HepG2 (cell line): Measurements from ENCODE around the gene CIT. TPM values are rescaled to one million over a fixed set of nuclear protein-coding genes. Genes with fewer than 3 reads are reported as not detected.
A peak's percentile ranks its signal among the peaks of the same experiment; 100 is the strongest.

Experiments used
- ATAC-seq: fragments of 200-7000 bp; cut with Tn5 transposase; 3 replicates; pipeline ENCODE4 v1.9.1; 2020; ENCODE audit warnings: mild to moderate bottlenecking, moderate library complexity
- BruUV-seq: library from RNA; stranded (reverse); fragments of 400-500 nt; replicated peaks from 2 replicates; lab custom pipeline; 2021; lab: Mats Ljungman, UMichigan
- CTCF ChIA-PET: fragments of 300-600 bp; formaldehyde crosslinking; extraction: SDS; loops from one replicate; lab custom pipeline; 2021; ENCODE audit warnings: low total read pairs, inconsistent platforms, low intra/inter-chr PET ratio; lab: Yijun Ruan, JAX
- POLR2A ChIA-PET: fragments of 350-600 bp; sonication (Branson Sonifier 250); formaldehyde crosslinking; loops from one replicate; lab custom pipeline; 2020; ENCODE audit warnings: antibody characterized with exemption, inconsistent platforms; lab: Yijun Ruan, JAX
- DNase-seq: peaks from one replicate; pipeline ENCODE4 v3.0.0-alpha.2; 2015; ENCODE audit warnings: low spot score
- FAIRE-seq: peaks from 3 replicates; lab custom pipeline; 2011; peaks lifted over from hg19 to GRCh38; lab: Jason Lieb, UNC
- H2AFZ ChIP-seq: one replicate; pipeline ENCODE4 v1.6.1; 2011; ENCODE audit warnings: low read length, inconsistent platforms
- H3K27ac ChIP-seq: fragments of 300-600 bp; 3 replicates; pipeline ENCODE4 v1.8.0; 2011; ENCODE audit warnings: mixed run types, mild to moderate bottlenecking, mixed read lengths, low read length, inconsistent platforms; ENCODE audit not compliant: insufficient read depth; ENCODE audit errors: extremely low read length
- H3K27me3 ChIP-seq, 2 experiments: fragments of 200-600 bp in 1 of 2; 2 replicates in 1 of 2; 3 replicates in 1 of 2; pipeline versions ENCODE4 v1.6.0 to v1.8.0; 2011; ENCODE audit warnings: low read length in 2 of 2, mild to moderate bottlenecking in 2 of 2, moderate library complexity in 2 of 2, inconsistent platforms in 1 of 2; ENCODE audit not compliant: insufficient read depth in 2 of 2, control insufficient read depth in 1 of 2
- H3K36me3 ChIP-seq, 2 experiments: fragments of 200-600 bp in 1 of 2; replicated peaks in 1 of 2; 2 replicates in 1 of 2; 3 replicates in 1 of 2; pipeline versions ENCODE4 v1.5.1 to v1.8.0; 2011; ENCODE audit warnings: low read length in 2 of 2, inconsistent platforms in 1 of 2; ENCODE audit not compliant: insufficient read depth in 2 of 2, control insufficient read depth in 1 of 2
- H3K4me1 ChIP-seq: 2 replicates; pipeline ENCODE4 v1.5.1; 2012; ENCODE audit warnings: low read length, inconsistent platforms; ENCODE audit not compliant: insufficient read depth
- H3K4me2 ChIP-seq: 2 replicates; pipeline ENCODE4 v1.6.0; 2011; ENCODE audit warnings: low read depth, low read length, inconsistent platforms
- H3K4me3 ChIP-seq, 3 experiments: fragments of 200-600 bp in 1 of 3; sonication (generic), shearing (Covaris generic) in 1 of 3; replicated peaks in 1 of 3; 2 replicates each; pipeline ENCODE4 v1.5.1; 2011 to 2016; ENCODE audit warnings: low read length in 3 of 3, inconsistent platforms in 2 of 3, low read depth in 2 of 3, mild to moderate bottlenecking in 2 of 3, control low read depth in 1 of 3, mixed read lengths in 1 of 3; ENCODE audit not compliant: insufficient read depth in 1 of 3
- H3K79me2 ChIP-seq: one replicate; pipeline ENCODE4 v1.6.1; 2011; ENCODE audit warnings: low read length, inconsistent platforms; ENCODE audit not compliant: insufficient read depth
- H3K9ac ChIP-seq: 2 replicates; pipeline ENCODE4 v1.6.0; 2011; ENCODE audit warnings: mild to moderate bottlenecking, low read depth, low read length, inconsistent platforms; ENCODE audit not compliant: insufficient read depth
- H3K9me3 ChIP-seq: 2 replicates; pipeline ENCODE4 v1.5.1; 2012; ENCODE audit warnings: mild to moderate bottlenecking, low read length
- H4K20me1 ChIP-seq: 2 replicates; pipeline ENCODE4 v1.6.0; 2011; ENCODE audit warnings: inconsistent platforms, mild to moderate bottlenecking, low read length, moderate library complexity; ENCODE audit not compliant: insufficient read depth
- AFF4 ChIP-seq: sonication (generic); formaldehyde crosslinking; IDR thresholded peaks from 2 replicates; pipeline ENCODE4 v1.4.0; 2020; ENCODE audit warnings: missing genetic modification reagents
- ARID3A ChIP-seq: IDR thresholded peaks from 2 replicates; pipeline ENCODE4 v1.6.1; 2012; ENCODE audit warnings: low read depth, low read length, improper control_type of control experiment
- ETV5 ChIP-seq: IDR thresholded peaks from 2 replicates; pipeline ENCODE4 v1.6.1; 2018; ENCODE audit warnings: missing biosample characterization, missing genetic modification reagents, inconsistent platforms, borderline replicate concordance
- FOXA3 ChIP-seq: IDR thresholded peaks from 2 replicates; pipeline ENCODE4 v1.6.1; 2016; ENCODE audit warnings: missing genetic modification reagents, missing compliant biosample characterization
- FOXO1 ChIP-seq: sonication (generic); formaldehyde crosslinking; IDR thresholded peaks from 2 replicates; pipeline ENCODE4 v1.4.0; 2020; ENCODE audit warnings: missing genetic modification reagents
- FUBP1 ChIP-seq: sonication (generic); formaldehyde crosslinking; IDR thresholded peaks from 2 replicates; pipeline ENCODE4 v1.5.1; 2020; ENCODE audit warnings: missing genetic modification reagents, mild to moderate bottlenecking, borderline replicate concordance
- HMG20A ChIP-seq: IDR thresholded peaks from 2 replicates; pipeline ENCODE4 v1.6.1; 2016; ENCODE audit warnings: borderline replicate concordance
- MIER2 ChIP-seq: IDR thresholded peaks from 2 replicates; pipeline ENCODE4 v1.6.1; 2016; ENCODE audit warnings: missing biosample characterization, missing genetic modification reagents
- NCOA1 ChIP-seq: sonication (generic); formaldehyde crosslinking; IDR thresholded peaks from 2 replicates; pipeline ENCODE4 v1.9.0; 2021; ENCODE audit warnings: missing genetic modification reagents
- NR2F6 ChIP-seq, 2 experiments: IDR thresholded peaks; 2 replicates each; pipeline ENCODE4 v1.6.1; 2016; ENCODE audit warnings: antibody characterized with exemption in 1 of 2, mild to moderate bottlenecking in 1 of 2
- RXRB ChIP-seq: IDR thresholded peaks from 2 replicates; pipeline ENCODE4 v1.6.1; 2016; ENCODE audit warnings: borderline replicate concordance, missing genetic modification reagents, missing compliant biosample characterization
- SALL1 ChIP-seq: sonication (generic); formaldehyde crosslinking; IDR thresholded peaks from 2 replicates; pipeline ENCODE4 v1.8.0; 2022; ENCODE audit warnings: mild to moderate bottlenecking, missing genetic modification reagents
- SOX13 ChIP-seq, 3 experiments: fragments of 450-650 bp in 1 of 3; sonication (generic) in 1 of 3; formaldehyde crosslinking in 1 of 3; IDR thresholded peaks in 2 of 3; conservative IDR thresholded peaks in 1 of 3; 2 replicates each; pipeline versions ENCODE4 v1.5.0 to v1.6.1; 2016 to 2020; ENCODE audit warnings: antibody characterized with exemption in 1 of 3, mild to moderate bottlenecking in 1 of 3, missing compliant biosample characterization in 1 of 3, missing genetic modification reagents in 1 of 3, moderate library complexity in 1 of 3
- SP5 ChIP-seq: IDR thresholded peaks from 2 replicates; pipeline ENCODE4 v1.6.1; 2016; ENCODE audit warnings: low read depth, borderline replicate concordance
- TCF7 ChIP-seq: sonication (generic); IDR thresholded peaks from 2 replicates; pipeline ENCODE4 v1.6.1; 2016; ENCODE audit warnings: antibody characterized with exemption, low read depth
- ZKSCAN8 ChIP-seq: IDR thresholded peaks from 2 replicates; pipeline ENCODE4 v1.6.1; 2016; ENCODE audit warnings: borderline replicate concordance, missing genetic modification reagents, missing compliant biosample characterization
- ZNF431 ChIP-seq: sonication (generic); formaldehyde crosslinking; IDR thresholded peaks from 2 replicates; pipeline ENCODE4 v1.9.0; 2022; ENCODE audit warnings: missing genetic modification reagents, low read depth, mild to moderate bottlenecking, borderline replicate concordance
- WGBS: methylation state at CpG from one replicate; pipeline ENCODE4 v1.1.6; 2017; ENCODE audit warnings: low lambda C conversion rate; 5-methylcytosine and 5-hydroxymethylcytosine counted together
- in situ Hi-C: cut with HindIII; loops from 2 replicates; pipeline ENCODE4 v1.10.0; 2017; ENCODE audit warnings: low pct_unique_long_range_greater_than_20kb; ENCODE audit not compliant: extremely low pct_ligation_motif_present
- intact Hi-C: fragments of 100-400 bp; cut with micrococcal nuclease; formaldehyde crosslinking; loops from one replicate; pipeline ENCODE4 v1.10.0; 2022; ENCODE audit not compliant: unreplicated experiment
- polyA plus RNA-seq, 8 experiments: library from polyadenylated mRNA; depleted of rRNA in 3 of 8; stranded (reverse) in 7 of 8; unstranded in 1 of 8; fragments of >200 nt; fragmentation: Illumina TruSeq in 4 of 8; extraction: Trizol in 4 of 8; gene quantifications; 2 replicates each; pipeline versions ENCODE4 v1.2.1 to v1.2.3, GENCODE V29; 2011 to 2016; ENCODE audit warnings: low read depth in 4 of 8, missing spikeins in 1 of 8, mixed read lengths in 1 of 8; ENCODE audit not compliant: insufficient read depth in 1 of 8
- total RNA-seq, 5 experiments: library from RNA; depleted of rRNA; stranded (reverse); fragments of >200 nt; fragmentation: Illumina TruSeq; extraction: Trizol; gene quantifications; 2 replicates each; pipeline ENCODE4 v1.2.3, GENCODE V29; 2016; ENCODE audit warnings: low read depth in 1 of 5

CIT gene
- total and polyA plus RNA-seq, 2 of the 13 experiments (the other 11 are each of a cell fraction or from before 2014, with no cell fraction given) = 7.7 to 11.7 TPM

- Histone ChIP-seq H2AFZ (no peak overlapping the region), H3K36me3 (peaks cover 8 to 30% of the 10 kb centered on the region in 2 experiments; a peak in 4 of 5 replicates), H3K27me3 (no peaks in the 10 kb centered on the region), H4K20me1 (no peaks in the 10 kb centered on the region), H3K4me2 (peak overlapping the region; percentile 60), H3K9me3 (no peaks in the 10 kb centered on the region), H3K4me3 (peak overlapping the region in 1 of 3 experiments; percentile 35; a peak in 1 of 6 replicates), H3K27ac (peak overlapping the region; percentile 65), H3K79me2 (no peaks in the 10 kb centered on the region), H3K4me1 (peaks cover 89% of the 10 kb centered on the region), H3K9ac (0 out of 2 replicates have a peak overlapping the region, but pooled peaks have one; percentile 18)
- peak; percentile 86 for FAIRE-seq
- POLR2A ChIA-PET = interaction anchor here (1.4 to 6.1 kb wide), 3 partner anchors 10 to 15 kb away, joined by 3 to 40 read pairs (median 6); partner anchors contain the start of gene PRKAB1
- intact Hi-C loops = no loop called here
- in situ Hi-C loops = no loop called here
- ATAC-seq = peak; percentile 87
- peak; percentile 84 for DNase-seq
- WGBS = 0% methylated on average over 3 of the region's 3 CpGs
- no TSS peak for BruUV-seq
- CTCF ChIA-PET = no interaction called here
- TF ChIP-seq ARID3A = peak; percentile 41; the same call in 1 of the 2 replicates
- TF ChIP-seq ZNF431 (CRISPR knock-in tag) = peak; percentile 25; the same call in 1 of the 2 replicates
- peak; percentile 55; the same call in 1 of the 2 replicates for TF ChIP-seq FOXA3 (CRISPR knock-in tag)
- peak; percentile 56; the same call in 1 of the 2 replicates for TF ChIP-seq ZKSCAN8 (CRISPR knock-in tag)
- TF ChIP-seq ETV5 (CRISPR knock-in tag) = no peak
- TF ChIP-seq MIER2 (CRISPR knock-in tag) = no peak
- peak; percentile 70 for TF ChIP-seq TCF7
- TF ChIP-seq SP5 (CRISPR knock-in tag) = no peak
- TF ChIP-seq SALL1 (CRISPR knock-in tag) = peak; percentile 20; the same call in 1 of the 2 replicates
- TF ChIP-seq FOXO1 (CRISPR knock-in tag) = peak; percentile 41; the same call in 1 of the 2 replicates
- TF ChIP-seq SOX13 (IDR thresholded peaks at IDR 0.05) = no peak
- TF ChIP-seq SOX13 (CRISPR knock-in tag; conservative IDR thresholded peaks at IDR 0.05 in 1 of 2, IDR thresholded peaks at IDR 0.05 in 1 of 2) = peak in 1 of 2 experiments; percentile 81; a peak in 2 of 4 replicates
- no peak for TF ChIP-seq FUBP1 (CRISPR knock-in tag)
- no peak for TF ChIP-seq NR2F6 (IDR thresholded peaks at IDR 0.05)
- peak; percentile 47; the same call in 1 of the 2 replicates for TF ChIP-seq NR2F6 (CRISPR knock-in tag; IDR thresholded peaks at IDR 0.05)
- no peak for TF ChIP-seq NCOA1
- TF ChIP-seq RXRB (CRISPR knock-in tag) = peak; percentile 31; the same call in 1 of the 2 replicates
- TF ChIP-seq AFF4 = no peak
- TF ChIP-seq HMG20A (CRISPR knock-in tag) = peak; percentile 67
Observed at GRCh38 chr12:119683816-119684215, 193.3 kb downstream of the CIT start.
